GM21737 (cell line): ENCODE data around the gene STK36.
"Not testable (repeated sequence)": the region's sequence is repeated elsewhere in the genome, so short reads cannot be mapped to it uniquely, and the experiment has no call there.

ENCODE experiments used
- ATAC-seq: cut with Tn5 transposase; IDR thresholded peaks from one replicate; pipeline ENCODE4 v1.9.1; 2021; ENCODE audit warnings: mild to moderate bottlenecking, moderate library complexity; ENCODE audit not compliant: unreplicated experiment

STK36 gene

GRCh38 chr2:218662827-218663226 lies 9.1 kb upstream of the STK36 start:
- ATAC-seq: no peak

GRCh38 chr2:218663901-218664300 lies 8.0 kb upstream of the STK36 start:
- ATAC-seq: no peak

- ATAC-seq: no peak
Observed at GRCh38 chr2:218664653-218665052, 7.2 kb upstream of the STK36 start.

GRCh38 chr2:218671097-218671653 lies 711 bp upstream of the STK36 start:
- no peak for ATAC-seq

GRCh38 chr2:218679119-218679518 lies 7.2 kb downstream of the STK36 start:
- ATAC-seq: no peak

GRCh38 chr2:218680061-218680460 lies 8.2 kb downstream of the STK36 start:
- no peak for ATAC-seq

- not testable (repeated sequence) for ATAC-seq
Observed at GRCh38 chr2:218687400-218688060, 15.6 kb downstream of the STK36 start.

- ATAC-seq: no peak
Observed at GRCh38 chr2:218691234-218691633, 19.3 kb downstream of the STK36 start.

GRCh38 chr2:218694405-218695145 lies 22.7 kb downstream of the STK36 start:
- ATAC-seq: no peak

- ATAC-seq: no peak
Observed at GRCh38 chr2:218698885-218699284, 27.0 kb downstream of the STK36 start.

GRCh38 chr2:218701806-218702205 lies 29.9 kb downstream of the STK36 start:
- no peak for ATAC-seq

- ATAC-seq: no peak
Observed at GRCh38 chr2:218703341-218703740, 31.5 kb downstream of the STK36 start.

GRCh38 chr2:218708086-218708485 lies 36.2 kb downstream of the STK36 start:
- ATAC-seq: no peak

GRCh38 chr2:218709908-218710307 lies 38.0 kb downstream of the STK36 start:
- ATAC-seq: no peak

- ATAC-seq: peak; percentile 4
Observed at GRCh38 chr2:218710334-218710686, 38.4 kb downstream of the STK36 start.

GRCh38 chr2:218710687-218711549 lies 39.0 kb downstream of the STK36 start, which contains the start of gene TTLL4:
Gene TTLL4 (plus strand): TSS chr2:218710835. CDS start chr2:218737677, 26,842 bp downstream.
- ATAC-seq: peak; percentile 90

- ATAC-seq: no peak
Observed at GRCh38 chr2:218711550-218711929, 39.7 kb downstream of the STK36 start.

- no peak for ATAC-seq
Observed at GRCh38 chr2:218713922-218714321, 42.0 kb downstream of the STK36 start.

- no peak for ATAC-seq
Observed at GRCh38 chr2:218716070-218716469, 44.2 kb downstream of the STK36 start.

- ATAC-seq: no peak
Observed at GRCh38 chr2:218717262-218717661, 45.4 kb downstream of the STK36 start.

GRCh38 chr2:218718058-218718457 lies 46.2 kb downstream of the STK36 start:
- ATAC-seq: no peak
